Ectodermal cell (in vitro differentiated cells): ENCODE measurements around the gene ANO10.

Source experiments
- H3K27ac ChIP-seq: 2 replicates; pipeline ENCODE4 v1.7.0; 2013; ENCODE audit warnings: mild to moderate bottlenecking, low read depth, low read length; ENCODE audit not compliant: insufficient read depth, poor library complexity, severe bottlenecking
- H3K27me3 ChIP-seq: 2 replicates; pipeline ENCODE4 v1.7.0; 2013; ENCODE audit warnings: mild to moderate bottlenecking, low read length; ENCODE audit not compliant: insufficient read depth, control insufficient read depth, poor library complexity, severe bottlenecking
- H3K36me3 ChIP-seq: one replicate; pipeline ENCODE4 v1.7.0; 2013; ENCODE audit warnings: low read length; ENCODE audit not compliant: control insufficient read depth, insufficient read depth
- H3K4me1 ChIP-seq: one replicate; pipeline ENCODE4 v1.7.0; 2013; ENCODE audit warnings: low read length; ENCODE audit not compliant: control insufficient read depth, insufficient read depth
- H3K4me3 ChIP-seq: 2 replicates; pipeline ENCODE4 v1.7.0; 2013; ENCODE audit warnings: low read depth, low read length, control low read depth; ENCODE audit not compliant: insufficient read depth
- H3K9me3 ChIP-seq: 2 replicates; pipeline ENCODE4 v1.7.0; 2013; ENCODE audit warnings: mild to moderate bottlenecking, low read length, moderate library complexity; ENCODE audit not compliant: control insufficient read depth
- WGBS, 2 experiments: methylation state at CpG; one replicate each; pipeline ENCODE4 v1.1.7; 2013; ENCODE audit warnings: missing lambda C conversion rate in 2 of 2; 5-methylcytosine and 5-hydroxymethylcytosine counted together

ANO10 gene

GRCh38 chr3:43647331-43648166 is 25.7 kb upstream of the ANO10 start:
- Histone ChIP-seq H3K9me3 (no peaks in the 10 kb centered on the region), H3K4me1 (no peaks in the 10 kb centered on the region), H3K27ac (no peak overlapping the region), H3K4me3 (no peak overlapping the region), H3K36me3 (no peaks in the 10 kb centered on the region), H3K27me3 (no peaks in the 10 kb centered on the region)
- 70 to 81% methylated on average over 6 of the region's 6 CpGs for WGBS, 2 experiments

- Histone ChIP-seq H3K4me1 (no peaks in the 10 kb centered on the region), H3K9me3 (no peaks in the 10 kb centered on the region), H3K27ac (no peak overlapping the region), H3K36me3 (no peaks in the 10 kb centered on the region), H3K27me3 (no peaks in the 10 kb centered on the region), H3K4me3 (no peak overlapping the region)
- 72% methylated on average over 2 of the region's 2 CpGs for WGBS, 2 experiments
Observed at GRCh38 chr3:43644443-43644842, 22.6 kb upstream of the ANO10 start.

GRCh38 chr3:43641306-43642114 is 19.7 kb upstream of the ANO10 start:
- no peaks in the 10 kb centered on the region for H3K27me3 ChIP-seq
- H3K4me1 ChIP-seq = no peaks in the 10 kb centered on the region
- WGBS, 2 experiments = 89 to 90% methylated on average over 4 of the region's 4 CpGs
- H3K9me3 ChIP-seq = no peaks in the 10 kb centered on the region
- H3K27ac ChIP-seq = no peak overlapping the region
- H3K4me3 ChIP-seq = no peak overlapping the region
- H3K36me3 ChIP-seq = no peaks in the 10 kb centered on the region

GRCh38 chr3:43640681-43641080 is 18.9 kb upstream of the ANO10 start:
- Histone ChIP-seq H3K4me1 (no peaks in the 10 kb centered on the region), H3K36me3 (no peaks in the 10 kb centered on the region), H3K27ac (no peak overlapping the region), H3K27me3 (no peaks in the 10 kb centered on the region), H3K4me3 (no peak overlapping the region), H3K9me3 (no peaks in the 10 kb centered on the region)
- 94 to 98% methylated on average over 3 of the region's 3 CpGs for WGBS, 2 experiments

- Histone ChIP-seq H3K27me3 (no peaks in the 10 kb centered on the region), H3K9me3 (no peaks in the 10 kb centered on the region), H3K4me1 (no peaks in the 10 kb centered on the region), H3K27ac (no peak overlapping the region), H3K4me3 (no peak overlapping the region), H3K36me3 (no peaks in the 10 kb centered on the region)
- WGBS, 2 experiments = 81 to 83% methylated on average over 7 to 9 of the region's 9 CpGs
Observed at GRCh38 chr3:43638594-43639447, 17.0 kb upstream of the ANO10 start.

GRCh38 chr3:43637702-43638101 is 15.9 kb upstream of the ANO10 start:
- no peaks in the 10 kb centered on the region for H3K36me3 ChIP-seq
- WGBS, 2 experiments = 100% methylated on average over 3 of the region's 3 CpGs; no CpG with 5 or more reads in 1 of the 2 experiments
- no peaks in the 10 kb centered on the region for H3K4me1 ChIP-seq
- H3K9me3 ChIP-seq = no peaks in the 10 kb centered on the region
- no peak overlapping the region for H3K4me3 ChIP-seq
- H3K27ac ChIP-seq = no peak overlapping the region
- H3K27me3 ChIP-seq = no peaks in the 10 kb centered on the region

GRCh38 chr3:43632986-43633385 is 11.2 kb upstream of the ANO10 start:
- H3K4me1 ChIP-seq = no peaks in the 10 kb centered on the region
- no peak overlapping the region for H3K27ac ChIP-seq
- H3K36me3 ChIP-seq = no peaks in the 10 kb centered on the region
- WGBS, 2 experiments = 74 to 100% methylated on average over 3 of the region's 7 CpGs
- H3K9me3 ChIP-seq = no peaks in the 10 kb centered on the region
- H3K27me3 ChIP-seq = no peaks in the 10 kb centered on the region
- H3K4me3 ChIP-seq = no peak overlapping the region

- H3K27me3 ChIP-seq = no peaks in the 10 kb centered on the region
- no peaks in the 10 kb centered on the region for H3K36me3 ChIP-seq
- H3K4me3 ChIP-seq = no peak overlapping the region
- no peaks in the 10 kb centered on the region for H3K4me1 ChIP-seq
- H3K9me3 ChIP-seq = no peaks in the 10 kb centered on the region
- 93 to 95% methylated on average over 2 of the region's 2 CpGs for WGBS, 2 experiments
- no peak overlapping the region for H3K27ac ChIP-seq
Observed at GRCh38 chr3:43632269-43632733, 10.5 kb upstream of the ANO10 start.

GRCh38 chr3:43629741-43630140 is 7.9 kb upstream of the ANO10 start:
- H3K36me3 ChIP-seq = no peaks in the 10 kb centered on the region
- 86 to 98% methylated on average over 1 of the region's 1 CpG for WGBS, 2 experiments
- H3K4me3 ChIP-seq = no peak overlapping the region
- no peak overlapping the region for H3K27ac ChIP-seq
- no peaks in the 10 kb centered on the region for H3K4me1 ChIP-seq
- no peaks in the 10 kb centered on the region for H3K9me3 ChIP-seq
- no peaks in the 10 kb centered on the region for H3K27me3 ChIP-seq
